K562 (cell line): ENCODE measurements around the gene GPX7. TPM values are rescaled to one million over a fixed set of nuclear protein-coding genes. Genes with fewer than 3 reads are reported as not detected.

ENCODE experiments used
- ASH1L ChIP-seq: fragments of 450-650 bp; IDR thresholded peaks from 2 replicates; pipeline ENCODE4 v1.6.1; 2018; ENCODE audit warnings: borderline replicate concordance, mild to moderate bottlenecking, low read depth; ENCODE audit not compliant: partially characterized antibody
- BACH1 ChIP-seq: fragments of 200-800 bp; sonication (Bioruptor generic); IDR thresholded peaks from 2 replicates; pipeline ENCODE4 v1.6.1; 2016; ENCODE audit warnings: missing genetic modification characterization, missing compliant biosample characterization
- BDP1 ChIP-seq: IDR thresholded peaks from 3 replicates; pipeline ENCODE4 v1.6.1; 2011; ENCODE audit not compliant: insufficient read length, insufficient read depth
- BHLHE40 ChIP-seq: IDR thresholded peaks from 2 replicates; pipeline ENCODE4 v1.6.1; 2011; ENCODE audit warnings: low read length, improper control_type of control experiment
- E2F1 ChIP-seq: sonication (generic); formaldehyde crosslinking; IDR thresholded peaks from 2 replicates; pipeline ENCODE4 v1.8.1; 2023; ENCODE audit warnings: mild to moderate bottlenecking, missing genetic modification reagents, moderate library complexity
- EWSR1 ChIP-seq: fragments of 450-650 bp; IDR thresholded peaks from 2 replicates; pipeline ENCODE4 v1.6.1; 2018; ENCODE audit warnings: borderline replicate concordance, mild to moderate bottlenecking, low read depth, moderate library complexity; ENCODE audit not compliant: partially characterized antibody
- FOXP1 ChIP-seq: sonication (generic); formaldehyde crosslinking; IDR thresholded peaks from 2 replicates; pipeline ENCODE4 v1.8.0; 2022; ENCODE audit warnings: mild to moderate bottlenecking, missing genetic modification reagents
- HIVEP1 ChIP-seq: fragments of 250-450 bp; sonication (Bioruptor Pico); IDR thresholded peaks from 2 replicates; pipeline ENCODE4 v1.4.0; 2020; ENCODE audit warnings: mild to moderate bottlenecking
- HMG20A ChIP-seq: fragments of 450-650 bp; formaldehyde crosslinking; conservative IDR thresholded peaks from 2 replicates; pipeline ENCODE4 v1.4.0; 2020; ENCODE audit warnings: mild to moderate bottlenecking, mixed read lengths
- KDM2B ChIP-seq: fragments of 250-450 bp; sonication (Bioruptor Pico); IDR thresholded peaks from 2 replicates; pipeline ENCODE4 v1.8.0; 2021; ENCODE audit warnings: mild to moderate bottlenecking, moderate library complexity
- NBN ChIP-seq: fragments of 450-650 bp; IDR thresholded peaks from 2 replicates; pipeline ENCODE4 v1.6.1; 2016; ENCODE audit warnings: low read depth, mild to moderate bottlenecking
- POLR2AphosphoS2 ChIP-seq: IDR thresholded peaks from 2 replicates; pipeline ENCODE4 v1.6.1; 2012; ENCODE audit warnings: low read length, improper control_type of control experiment
- RBM39 ChIP-seq: fragments of 200-400 bp; formaldehyde crosslinking; optimal IDR thresholded peaks from 2 replicates; pipeline ENCODE3; 2018; ENCODE audit warnings: low read depth, low read length
- SETDB1 ChIP-seq: IDR thresholded peaks from one replicate; pipeline ENCODE4 v1.6.1; 2012; ENCODE audit warnings: low read length, control low read depth, inconsistent platforms
- ZFP1 ChIP-seq: fragments of 450-650 bp; formaldehyde crosslinking; IDR thresholded peaks from 2 replicates; pipeline ENCODE4 v1.4.0; 2020; ENCODE audit warnings: mild to moderate bottlenecking, mixed read lengths
- ZFP91 ChIP-seq: sonication (generic); formaldehyde crosslinking; IDR thresholded peaks from 2 replicates; pipeline ENCODE4 v1.8.0; 2022; ENCODE audit warnings: mild to moderate bottlenecking, missing genetic modification reagents
- ZNF717 ChIP-seq: fragments of 250-450 bp; sonication (Bioruptor Pico); IDR thresholded peaks from 2 replicates; pipeline ENCODE4 v1.5.0; 2021
- polyA plus RNA-seq, 8 experiments: library from polyadenylated mRNA; depleted of rRNA in 4 of 8; stranded (reverse) in 5 of 8; unstranded in 3 of 8; fragments of >200 nt; fragmentation: Nextera tagmentation in 2 of 8; fragmentation: Illumina TruSeq in 1 of 8; extraction: Ambion mirVana in 2 of 8; extraction: Trizol in 1 of 8; gene quantifications; 2 replicates each; pipeline versions ENCODE4 v1.2.1 to v1.2.3, GENCODE V29; 2011 to 2014; ENCODE audit warnings: inconsistent platforms in 1 of 8, missing spikeins in 1 of 8
- total RNA-seq, 7 experiments: library from RNA; depleted of rRNA in 6 of 7; stranded (reverse); fragments of >200 nt in 6 of 7; fragmentation: Illumina TruSeq in 2 of 7; extraction: Trizol in 2 of 7; gene quantifications; 2 replicates each; pipeline versions ENCODE4 v1.2.1 to v1.2.3, GENCODE V29; 2011 to 2021; ENCODE audit warnings: low replicate concordance in 1 of 7
- TF ChIP-seq, protein P1 (sequence below): fragments of 450-650 bp; IDR thresholded peaks from 2 replicates; pipeline ENCODE4 v1.6.1; 2016; ENCODE audit warnings: low read depth

Gene GPX7
- total and polyA plus RNA-seq, 9 of the 15 experiments (the other 6 are each of a cell fraction or from before 2014, with no cell fraction given): 0.08 TPM; not detected in 8

- TF ChIP-seq, protein P1, sequence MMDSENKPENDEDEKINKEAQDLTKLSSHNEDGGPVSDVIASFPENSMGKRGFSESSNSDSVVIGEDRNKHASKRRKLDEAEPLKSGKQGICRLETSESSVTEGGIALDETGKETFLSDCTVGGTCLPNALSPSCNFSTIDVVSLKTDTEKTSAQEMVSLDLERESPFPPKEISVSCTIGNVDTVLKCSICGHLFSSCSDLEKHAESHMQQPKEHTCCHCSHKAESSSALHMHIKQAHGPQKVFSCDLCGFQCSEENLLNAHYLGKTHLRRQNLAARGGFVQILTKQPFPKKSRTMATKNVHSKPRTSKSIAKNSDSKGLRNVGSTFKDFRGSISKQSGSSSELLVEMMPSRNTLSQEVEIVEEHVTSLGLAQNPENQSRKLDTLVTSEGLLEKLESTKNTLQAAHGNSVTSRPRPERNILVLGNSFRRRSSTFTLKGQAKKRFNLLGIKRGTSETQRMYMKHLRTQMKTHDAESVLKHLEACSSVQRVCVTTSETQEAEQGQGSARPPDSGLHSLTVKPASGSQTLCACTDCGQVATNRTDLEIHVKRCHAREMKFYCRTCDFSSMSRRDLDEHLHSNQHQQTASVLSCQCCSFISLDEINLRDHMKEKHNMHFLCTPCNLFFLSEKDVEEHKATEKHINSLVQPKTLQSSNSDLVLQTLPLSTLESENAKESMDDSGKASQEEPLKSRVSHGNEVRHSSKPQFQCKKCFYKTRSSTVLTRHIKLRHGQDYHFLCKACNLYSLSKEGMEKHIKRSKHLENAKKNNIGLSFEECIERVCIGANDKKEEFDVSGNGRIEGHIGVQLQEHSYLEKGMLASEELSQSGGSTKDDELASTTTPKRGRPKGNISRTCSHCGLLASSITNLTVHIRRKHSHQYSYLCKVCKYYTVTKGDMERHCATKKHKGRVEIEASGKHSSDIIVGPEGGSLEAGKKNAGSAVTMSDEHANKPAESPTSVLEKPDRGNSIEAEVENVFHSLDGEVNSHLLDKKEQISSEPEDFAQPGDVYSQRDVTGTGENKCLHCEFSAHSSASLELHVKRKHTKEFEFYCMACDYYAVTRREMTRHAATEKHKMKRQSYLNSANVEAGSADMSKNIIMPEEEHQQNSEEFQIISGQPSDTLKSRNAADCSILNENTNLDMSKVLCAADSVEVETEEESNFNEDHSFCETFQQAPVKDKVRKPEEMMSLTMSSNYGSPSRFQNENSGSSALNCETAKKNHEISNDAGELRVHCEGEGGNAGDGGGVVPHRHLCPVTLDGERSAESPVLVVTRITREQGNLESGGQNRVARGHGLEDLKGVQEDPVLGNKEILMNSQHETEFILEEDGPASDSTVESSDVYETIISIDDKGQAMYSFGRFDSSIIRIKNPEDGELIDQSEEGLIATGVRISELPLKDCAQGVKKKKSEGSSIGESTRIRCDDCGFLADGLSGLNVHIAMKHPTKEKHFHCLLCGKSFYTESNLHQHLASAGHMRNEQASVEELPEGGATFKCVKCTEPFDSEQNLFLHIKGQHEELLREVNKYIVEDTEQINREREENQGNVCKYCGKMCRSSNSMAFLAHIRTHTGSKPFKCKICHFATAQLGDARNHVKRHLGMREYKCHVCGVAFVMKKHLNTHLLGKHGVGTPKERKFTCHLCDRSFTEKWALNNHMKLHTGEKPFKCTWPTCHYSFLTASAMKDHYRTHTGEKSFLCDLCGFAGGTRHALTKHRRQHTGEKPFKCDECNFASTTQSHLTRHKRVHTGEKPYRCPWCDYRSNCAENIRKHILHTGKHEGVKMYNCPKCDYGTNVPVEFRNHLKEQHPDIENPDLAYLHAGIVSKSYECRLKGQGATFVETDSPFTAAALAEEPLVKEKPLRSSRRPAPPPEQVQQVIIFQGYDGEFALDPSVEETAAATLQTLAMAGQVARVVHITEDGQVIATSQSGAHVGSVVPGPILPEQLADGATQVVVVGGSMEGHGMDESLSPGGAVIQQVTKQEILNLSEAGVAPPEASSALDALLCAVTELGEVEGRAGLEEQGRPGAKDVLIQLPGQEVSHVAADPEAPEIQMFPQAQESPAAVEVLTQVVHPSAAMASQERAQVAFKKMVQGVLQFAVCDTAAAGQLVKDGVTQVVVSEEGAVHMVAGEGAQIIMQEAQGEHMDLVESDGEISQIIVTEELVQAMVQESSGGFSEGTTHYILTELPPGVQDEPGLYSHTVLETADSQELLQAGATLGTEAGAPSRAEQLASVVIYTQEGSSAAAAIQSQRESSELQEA: no peak
- TF ChIP-seq EWSR1 (no peak), ZFP1 (CRISPR knock-in tag) (no peak), RBM39 (no peak), ASH1L (no peak), KDM2B (CRISPR knock-in tag) (no peak), ZNF717 (CRISPR knock-in tag) (no peak), ZFP91 (CRISPR knock-in tag) (no peak), E2F1 (no peak), FOXP1 (CRISPR knock-in tag) (no peak), BACH1 (tag) (no peak), HMG20A (no peak), NBN (no peak), BDP1 (no peak), SETDB1 (no peak), BHLHE40 (no peak), POLR2AphosphoS2 (no peak), HIVEP1 (CRISPR knock-in tag) (no peak)
Measured at GRCh38 chr1:52553362-52554266, 48.6 kb upstream of the GPX7 start (continued).
